ENCODE results near the gene KCNJ6.

KCNJ6 gene

GRCh38 chr21:37787456-37787855, 128.8 kb downstream of the KCNJ6 start:
- TF ChIP-seq CTCF (IDR thresholded peaks at IDR 0.05; ENCODE audit: insufficient read depth, low read depth, low read length, missing control alignments), result no peak
- peak; percentile 75 for DNase-seq (ENCODE audit: low read depth)
- no peak overlapping the region for H3K4me3 ChIP-seq (ENCODE audit: low read length)

- no peak overlapping the region for H3K4me3 ChIP-seq (ENCODE audit: low read length)
- TF ChIP-seq CTCF (IDR thresholded peaks at IDR 0.05; ENCODE audit: insufficient read depth, low read depth, low read length, missing control alignments), result no peak
- no peak for DNase-seq (ENCODE audit: low read depth)
These were observed 131.5 kb downstream of the KCNJ6 start for GRCh38 chr21:37784591-37785318.

- no peak for DNase-seq (ENCODE audit: low read depth)
- no peak overlapping the region for H3K4me3 ChIP-seq (ENCODE audit: low read length)
- no peak for TF ChIP-seq CTCF (IDR thresholded peaks at IDR 0.05; ENCODE audit: insufficient read depth, low read depth, low read length, missing control alignments)
These were observed 133.2 kb downstream of the KCNJ6 start for GRCh38 chr21:37783016-37783415.

- peak; percentile 84 for DNase-seq (ENCODE audit: low read depth)
These were observed 135.0 kb downstream of the KCNJ6 start for GRCh38 chr21:37780991-37781983.

GRCh38 chr21:37771181-37771580, 145.1 kb downstream of the KCNJ6 start:
- no peak overlapping the region for H3K4me3 ChIP-seq (ENCODE audit: low read length)
- DNase-seq (ENCODE audit: low read depth), result no peak
- no peak for TF ChIP-seq CTCF (IDR thresholded peaks at IDR 0.05; ENCODE audit: insufficient read depth, low read depth, low read length, missing control alignments)

More at GRCh38 chr21:37780991-37781983, 135.0 kb downstream of the KCNJ6 start:
- H3K4me3 ChIP-seq (ENCODE audit: low read length), result no peak overlapping the region
- TF ChIP-seq CTCF (IDR thresholded peaks at IDR 0.05; ENCODE audit: insufficient read depth, low read depth, low read length, missing control alignments), result no peak

GRCh38 chr21:37770461-37770860, 145.8 kb downstream of the KCNJ6 start:
- H3K4me3 ChIP-seq (ENCODE audit: low read length), result no peak overlapping the region
- no peak for TF ChIP-seq CTCF (IDR thresholded peaks at IDR 0.05; ENCODE audit: insufficient read depth, low read depth, low read length, missing control alignments)
- DNase-seq (ENCODE audit: low read depth), result peak; percentile 65

All from epithelial cell of esophagus (primary cell).